ENCODE data around the gene NR2F1.

Gene NR2F1

GRCh38 chr5:93591323-93591945 lies 8.4 kb downstream of the NR2F1 start:
- DNase-seq: no peak

- no peak for DNase-seq
These were observed 9.9 kb downstream of the NR2F1 start for GRCh38 chr5:93592883-93593282.

- no peak for DNase-seq
These were observed 10.6 kb downstream of the NR2F1 start for GRCh38 chr5:93593476-93594131.

DNA sequence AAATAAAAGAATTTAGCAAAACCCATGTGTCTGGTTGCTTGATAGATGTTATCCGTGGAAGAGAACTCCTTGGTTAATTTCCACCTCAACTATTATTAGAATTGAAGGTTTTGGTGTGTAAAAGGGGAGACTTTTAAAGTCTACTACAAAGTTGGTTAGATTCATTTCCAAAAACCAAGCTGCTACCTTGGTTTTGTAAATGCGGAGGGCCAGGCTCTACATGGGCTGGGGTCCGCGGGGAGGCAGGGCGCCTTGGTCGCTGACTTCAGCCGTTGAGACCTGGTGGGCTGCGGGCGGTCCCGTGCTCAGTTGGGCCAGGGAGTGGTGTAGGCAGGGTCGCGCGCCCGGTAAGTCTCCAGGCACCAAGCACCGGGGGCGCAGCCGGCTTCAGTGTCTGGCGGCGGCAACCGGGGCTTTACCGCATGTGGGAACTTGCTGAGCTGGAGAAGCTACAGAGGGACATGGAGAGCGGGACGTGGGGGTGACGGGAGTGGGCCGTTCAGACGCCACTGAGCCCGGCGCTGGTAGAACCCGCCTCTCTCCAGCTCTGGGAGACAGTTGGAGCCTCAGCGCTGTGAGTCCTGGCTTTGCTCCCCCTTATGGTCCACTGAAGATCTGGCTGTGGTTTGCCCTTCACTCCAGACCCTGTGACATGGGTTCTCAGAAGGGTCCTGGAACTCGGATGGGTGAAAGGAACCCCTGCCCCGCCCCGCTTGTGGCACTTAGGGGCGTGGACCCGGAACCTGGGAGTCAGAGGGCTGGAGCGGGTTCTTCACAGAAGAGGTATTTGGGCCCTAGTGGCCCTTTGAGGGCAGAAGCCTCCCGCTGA lies 11.8 kb downstream of the NR2F1 start:
- DNase-seq: no peak

GRCh38 chr5:93595420-93596147 lies 12.6 kb downstream of the NR2F1 start:
- no peak for DNase-seq

GRCh38 chr5:93596310-93596675 lies 13.3 kb downstream of the NR2F1 start:
- DNase-seq: no peak

DNA sequence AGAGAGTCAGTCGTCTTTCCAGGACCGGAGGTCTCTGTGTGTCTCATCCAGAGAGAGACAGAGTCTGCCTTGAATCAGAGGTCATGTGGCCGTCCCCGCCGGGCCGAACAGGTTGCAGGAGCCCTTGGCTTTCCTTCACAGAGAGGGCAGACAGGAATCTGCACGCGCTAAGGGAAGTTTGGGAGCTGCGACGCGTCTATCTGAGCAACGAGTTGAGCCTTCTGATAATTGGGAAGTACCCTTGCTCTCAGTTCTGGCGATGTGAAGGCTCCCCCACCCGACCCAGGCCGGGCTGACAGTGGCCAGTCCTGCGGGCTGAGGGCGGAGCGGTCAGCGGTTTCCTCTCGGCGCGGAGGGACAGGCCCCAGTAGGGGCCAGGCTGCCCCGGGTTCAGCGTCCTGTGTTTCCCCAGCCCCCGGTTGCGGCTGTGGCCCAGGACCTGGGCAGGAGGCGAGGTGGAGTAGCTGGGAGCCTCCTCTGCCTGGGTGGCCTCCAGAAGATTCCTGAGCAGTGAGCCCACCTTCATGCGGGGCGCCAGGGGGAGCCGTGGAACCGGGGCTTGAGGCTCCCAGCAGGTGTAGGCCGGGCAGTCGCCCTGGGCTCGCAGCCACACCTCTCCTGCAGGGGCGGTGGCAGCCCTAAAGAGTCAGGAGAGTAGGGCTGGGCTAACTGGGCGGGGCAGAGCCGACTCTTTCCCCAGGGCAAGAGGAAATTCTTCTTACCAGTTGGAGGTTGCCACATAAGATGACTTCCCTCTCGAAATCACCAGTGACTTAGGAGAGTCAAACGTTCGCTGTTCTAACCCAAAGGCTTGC lies 13.9 kb downstream of the NR2F1 start:
- DNase-seq: no peak

DNA sequence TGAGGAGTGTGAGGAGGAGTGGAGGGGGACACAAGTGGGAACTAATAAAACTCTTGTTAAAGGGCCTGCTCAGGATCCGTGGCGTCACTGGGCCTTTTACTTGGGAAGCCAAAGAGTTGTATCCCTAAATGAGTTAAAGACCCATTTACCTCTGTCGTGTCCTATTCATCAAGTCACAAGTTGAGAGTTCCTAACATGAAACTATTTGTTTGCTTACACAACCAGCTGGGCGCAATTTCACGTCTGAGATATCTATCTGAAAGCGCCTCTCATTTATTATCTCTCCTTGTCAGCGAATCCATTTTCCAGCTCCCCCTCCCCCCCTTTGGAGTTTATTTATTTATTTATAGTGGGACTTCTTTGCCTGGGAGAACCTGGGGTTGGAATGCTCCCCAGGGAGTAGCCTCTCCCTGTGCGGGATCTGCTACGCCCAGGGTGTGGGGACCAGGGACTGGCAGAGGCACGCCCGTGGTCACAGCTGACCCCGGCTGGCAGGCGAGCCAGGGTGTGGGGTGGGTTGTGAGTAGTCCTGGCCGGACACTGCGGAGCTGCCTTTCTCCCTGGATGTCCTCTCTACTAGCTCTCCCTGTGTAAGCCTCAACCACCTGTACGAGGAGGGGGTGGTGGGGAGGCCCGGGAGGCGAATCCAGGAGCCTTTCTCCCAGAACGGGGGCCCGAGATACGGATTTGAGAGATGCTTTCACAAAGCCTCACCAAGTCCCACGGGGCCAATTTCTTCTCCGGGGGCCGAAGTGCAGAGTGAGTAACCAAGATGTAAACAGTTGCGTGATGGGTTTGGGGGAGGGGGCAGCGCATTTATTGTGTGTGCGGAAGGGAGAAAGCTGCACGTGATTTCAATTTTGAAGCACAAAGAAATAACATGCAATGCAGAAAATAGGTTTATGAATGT lies 15.3 kb downstream of the NR2F1 start:
- DNase-seq: no peak

DNA sequence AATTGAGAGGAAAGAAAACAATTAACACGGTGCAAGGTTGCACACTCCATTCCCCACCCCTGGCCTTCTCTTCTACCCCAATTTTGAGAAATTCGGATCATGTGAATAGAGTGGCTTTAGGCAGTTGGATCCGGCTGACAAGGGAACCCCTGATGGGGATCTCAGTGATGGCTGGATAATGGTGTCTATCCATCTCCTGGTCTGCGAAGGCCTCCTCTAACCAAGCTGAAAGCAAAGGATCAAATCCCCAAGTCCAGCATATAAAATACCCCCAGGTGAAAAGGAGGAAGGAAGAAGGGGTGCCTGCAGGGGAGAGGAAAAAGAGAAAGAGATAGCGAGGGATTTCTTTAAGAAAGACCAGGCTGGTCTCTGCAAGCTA lies 16.0 kb downstream of the NR2F1 start:
- no peak for DNase-seq

DNA sequence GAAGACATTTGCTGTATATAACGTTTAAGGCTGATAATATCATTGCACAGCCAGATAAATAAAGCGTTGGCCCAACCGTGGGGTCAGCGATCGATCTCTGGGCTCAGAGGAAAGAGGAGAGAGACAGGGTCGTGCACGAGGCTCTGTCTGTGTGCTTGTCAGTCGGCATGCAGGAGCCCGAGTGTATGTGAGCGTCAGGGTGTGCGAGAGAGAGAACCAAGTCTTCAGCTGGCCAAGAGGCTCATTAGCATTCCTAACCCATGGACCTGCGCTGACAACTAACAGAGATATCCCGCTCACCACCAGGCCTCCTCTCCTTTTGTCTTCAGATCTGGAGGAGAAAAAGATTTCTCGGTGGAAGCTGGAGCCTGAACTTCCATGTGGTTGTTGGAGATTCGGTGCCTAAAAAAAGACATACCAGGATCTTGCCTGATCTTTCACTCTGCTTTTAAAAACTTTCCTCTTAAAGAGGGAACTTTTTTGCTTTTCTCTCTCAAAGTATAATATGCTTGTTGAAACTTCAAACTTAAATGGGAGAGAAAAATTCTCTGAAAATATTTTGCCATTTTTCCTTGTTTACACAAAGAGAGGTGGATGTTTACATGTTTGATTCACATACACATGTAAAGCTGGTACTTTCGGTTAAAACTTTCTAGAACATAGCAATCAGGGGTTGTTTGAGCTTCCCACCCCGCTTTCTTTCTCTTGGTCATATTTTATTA lies 16.5 kb downstream of the NR2F1 start:
- no peak for DNase-seq

- DNase-seq: no peak
These were observed 17.5 kb downstream of the NR2F1 start for GRCh38 chr5:93600409-93601070.

- no peak for DNase-seq
These were observed 18.2 kb downstream of the NR2F1 start for GRCh38 chr5:93601071-93601801.

DNA sequence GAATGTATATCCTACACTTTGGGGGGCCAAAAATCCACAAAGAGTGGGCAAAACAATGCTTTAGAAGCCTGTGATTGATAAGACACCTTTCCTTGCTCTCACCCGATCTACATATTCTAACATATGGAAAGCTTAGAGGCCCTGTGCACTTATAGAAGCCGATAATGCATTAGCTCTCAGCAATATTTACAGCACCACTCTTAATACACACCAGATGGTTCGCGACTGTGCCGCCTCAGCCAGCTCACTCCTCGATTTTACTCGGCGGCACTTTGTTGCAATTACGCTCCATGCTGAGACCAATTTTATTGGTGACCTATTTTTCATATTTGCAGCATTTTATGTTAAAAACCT lies 18.8 kb downstream of the NR2F1 start:
- no peak for DNase-seq

DNA sequence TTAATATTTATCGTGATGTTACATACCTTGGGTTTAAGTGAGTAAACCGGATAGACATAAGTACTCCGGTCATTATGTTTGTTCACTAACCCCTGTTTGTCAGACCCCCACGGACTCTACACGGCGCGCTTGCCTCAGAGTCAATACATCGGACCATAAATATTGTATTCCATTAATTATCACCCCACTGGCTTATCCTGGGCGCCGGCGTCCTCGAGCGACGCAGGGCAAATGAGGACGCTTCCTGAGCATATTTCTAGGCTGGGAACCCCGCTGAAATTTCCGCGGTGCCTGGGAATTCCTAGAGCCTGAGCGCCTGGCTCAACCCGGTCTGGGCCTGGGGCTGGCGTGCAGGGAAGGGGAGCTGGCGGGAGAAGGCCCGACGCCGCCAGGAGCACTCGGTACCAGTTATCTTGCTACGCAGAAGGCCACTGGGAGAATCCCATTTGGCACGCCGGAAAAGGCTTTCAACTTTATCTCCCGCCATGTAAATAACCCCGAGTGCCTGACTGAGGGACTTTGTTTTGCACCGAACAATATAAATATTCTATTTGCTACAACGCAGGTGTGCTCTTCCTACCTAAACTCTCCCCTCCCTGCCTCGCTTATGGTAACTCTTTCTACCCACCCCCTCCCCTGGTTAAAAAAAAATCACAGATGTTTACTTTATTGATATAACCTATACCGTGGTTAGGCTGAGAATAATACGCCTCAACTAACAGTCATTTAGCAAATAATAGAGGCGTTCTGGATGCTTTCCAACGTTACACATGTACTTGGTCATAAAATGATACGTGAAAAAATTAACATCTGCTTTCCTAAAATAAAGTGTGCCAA lies 19.4 kb downstream of the NR2F1 start:
- DNase-seq: no peak

DNA sequence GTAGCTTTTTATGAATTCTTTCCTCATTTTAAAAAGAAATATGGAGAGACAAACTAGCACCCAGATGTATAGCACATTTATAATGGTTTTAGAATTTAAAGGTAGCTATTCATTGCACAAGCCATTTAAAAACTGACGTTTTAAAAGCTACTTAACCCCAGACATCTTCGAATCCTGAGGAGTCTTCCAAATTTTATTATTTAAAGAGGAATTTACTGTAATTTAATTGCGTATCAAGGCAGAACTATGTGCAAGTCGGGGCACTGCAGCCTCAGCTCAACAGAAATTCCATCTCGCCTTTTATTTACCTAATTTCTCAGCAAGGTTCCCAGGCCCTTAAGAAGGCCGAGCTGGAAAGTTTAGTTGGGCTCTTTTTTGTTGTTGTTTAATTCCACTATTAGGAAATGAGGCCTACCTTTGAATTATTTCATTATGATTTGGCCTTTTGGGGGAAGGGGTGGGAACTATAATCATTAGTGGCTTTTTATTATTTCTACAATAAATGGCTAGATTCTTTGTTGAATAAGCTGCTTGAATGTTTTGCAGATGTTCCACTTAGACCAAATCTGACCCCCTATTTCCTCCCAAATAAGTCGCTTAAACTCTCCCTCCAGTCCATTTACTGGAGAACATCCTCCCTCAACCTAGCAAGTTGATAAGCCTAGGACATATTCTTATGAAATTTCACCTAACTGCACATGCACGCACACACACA lies 20.2 kb downstream of the NR2F1 start:
- DNase-seq: no peak

- DNase-seq: no peak
These were observed 21.0 kb downstream of the NR2F1 start for GRCh38 chr5:93603793-93604643.

Measured in stimulated activated CD4-positive, alpha-beta T cell treated with anti-CD3 and anti-CD28 coated beads, Interleukin-1b, Interleukin-23, amount 100 ng/mL, for 48 hours (primary cell).